ENCODE results near the gene PLA2G4A. TPM values are rescaled to one million over a fixed set of nuclear protein-coding genes. Genes with fewer than 3 reads are reported as not detected.

Gene PLA2G4A
- polyA plus RNA-seq, 1 donor (not counting 4 experiments of a cell fraction or from before 2014, with no cell fraction given), result 29.2 TPM

GRCh38 chr1:187037973-187038553 is 209.3 kb downstream of the PLA2G4A start:
- Histone ChIP-seq H2AFZ (ENCODE audit: control insufficient read depth, low read length) (no peak overlapping the region), H3K4me2 (ENCODE audit: control insufficient read depth, extremely low read depth, insufficient read depth, low read depth, low read length) (no peak overlapping the region), H3K27me3 (ENCODE audit: control insufficient read depth, extremely low read depth, insufficient read depth, low read length) (no peaks in the 10 kb centered on the region), H3K4me3 (ENCODE audit: control insufficient read depth in 2 of 3, extremely low read depth in 1 of 3, insufficient read depth in 2 of 3, low read depth in 1 of 3, low read length in 3 of 3) (no peak overlapping the region), H4K20me1 (ENCODE audit: control insufficient read depth, extremely low read depth, insufficient read depth, low read length) (no peaks in the 10 kb centered on the region), H3K9ac (ENCODE audit: control insufficient read depth, extremely low read depth, insufficient read depth, low read length) (no peak overlapping the region), H3K9me1 (ENCODE audit: control insufficient read depth, extremely low read depth, insufficient read depth, low read length) (no peaks in the 10 kb centered on the region), H3K9me3 (ENCODE audit: control insufficient read depth, low read depth, low read length) (no peaks in the 10 kb centered on the region), H3K4me1 (ENCODE audit: control insufficient read depth, extremely low read depth, insufficient read depth, low read length) (peaks cover 4% of the 10 kb centered on the region), H3K36me3 (ENCODE audit: control insufficient read depth in 2 of 2, extremely low read depth in 1 of 2, insufficient read depth in 2 of 2, low read length in 2 of 2) (no peaks in the 10 kb centered on the region), H3K27ac (ENCODE audit: control insufficient read depth, insufficient read depth, low read length) (no peak overlapping the region), H3K79me2 (ENCODE audit: control insufficient read depth, insufficient read depth, low read length) (no peaks in the 10 kb centered on the region)
- DNase-seq (ENCODE audit: low read depth, low spot score) (no peak), FAIRE-seq (no peak)
- no peak for TF ChIP-seq CTCF (optimal IDR thresholded peaks at IDR 0.05 in 1 of 3, IDR thresholded peaks at IDR 0.05 in 1 of 3, conservative IDR thresholded peaks at IDR 0.05 in 1 of 3; ENCODE audit: extremely low read depth in 1 of 3, insufficient read depth in 2 of 3, low read length in 3 of 3)
- dilution Hi-C loops (cut with MboI; ENCODE audit: extremely low pct_ligation_motif_present, low sequenced_read_pairs), result no loop called here

Other genes with a start within 250 kb of the PLA2G4A start
- gene PTGS2, start 148.5 kb upstream of the PLA2G4A start, polyA plus RNA-seq, result 36.9 to 222 TPM (median 117 TPM) in 3 replicates

Measured in keratinocyte (primary cell).